Adrenal gland (tissue), 12 donors: Measurements from ENCODE around the gene KIF2C. TPM values are rescaled to one million over a fixed set of nuclear protein-coding genes. Genes with fewer than 3 reads are reported as not detected.

Experiments used
- DNase-seq, 7 donors: peaks; one replicate each; pipeline ENCODE4 v3.0.0-alpha.2; 2019 to 2020
- H3K27ac ChIP-seq, 5 donors: fragments of 200-600 bp; sonication (generic) in 4 of 5; 1 replicate in 3 of 5; 2 replicates in 2 of 5; pipeline versions ENCODE4 v1.5.1 to v1.8.0; 2016 to 2020; ENCODE audit warnings: mild to moderate bottlenecking in 1 of 5
- H3K27me3 ChIP-seq: fragments of 200-600 bp; 2 replicates; pipeline ENCODE4 v1.8.0; 2021
- H3K36me3 ChIP-seq, 2 donors: fragments of 200-600 bp; replicated peaks in 1 of 2; 1 replicate in 1 of 2; 2 replicates in 1 of 2; pipeline versions ENCODE4 v1.5.1 to v1.8.0; 2018 to 2022
- H3K4me1 ChIP-seq, 2 donors: fragments of 200-600 bp; replicated peaks in 1 of 2; 1 replicate in 1 of 2; 2 replicates in 1 of 2; pipeline versions ENCODE4 v1.5.1 to v1.8.0; 2018 to 2021
- H3K4me3 ChIP-seq, 4 donors: fragments of 200-600 bp; sonication (generic) in 3 of 4; one replicate each; pipeline ENCODE4 v1.5.1; 2016 to 2018
- H3K9me3 ChIP-seq, 3 donors: fragments of 200-600 bp; sonication (generic) in 1 of 3; replicated peaks in 1 of 3; 1 replicate in 2 of 3; 2 replicates in 1 of 3; pipeline versions ENCODE4 v1.5.1 to v1.8.0; 2016 to 2021
- CTCF ChIP-seq, 6 experiments: fragments of 450-650 bp in 4 of 6; fragments of 200-600 bp in 2 of 6; sonication (generic) in 1 of 6; IDR thresholded peaks; 1 replicate in 5 of 6; 2 replicates in 1 of 6; pipeline versions ENCODE4 v1.5.1 to v1.8.0; 2016 to 2021; ENCODE audit warnings: antibody characterized with exemption in 6 of 6, mild to moderate bottlenecking in 2 of 6, moderate library complexity in 1 of 6
- POLR2A ChIP-seq, 2 donors: fragments of 450-650 bp; IDR thresholded peaks; one replicate each; pipeline ENCODE4 v1.6.1; 2017; ENCODE audit warnings: antibody characterized with exemption in 2 of 2, mild to moderate bottlenecking in 2 of 2, moderate library complexity in 1 of 2
- WGBS, 4 donors: extraction: QIAGEN DNeasy Blood & Tissue Kit in 2 of 4; methylation state at CpG; one replicate each; pipeline versions ENCODE4 v1.1.5 to v1.1.7; 2013 to 2017; 5-methylcytosine and 5-hydroxymethylcytosine counted together
- intact Hi-C, 2 donors: fragments of 100-400 bp; cut with DNase I; formaldehyde crosslinking; loops; one replicate each; pipeline versions ENCODE4 v1.14.1 to v1.15.0; 2022 to 2023
- polyA plus RNA-seq, 3 donors: library from polyadenylated mRNA; stranded (reverse); fragments of 200-250 nt in 2 of 3; fragments of 350-450 nt in 1 of 3; fragmentation: Illumina TruSeq in 1 of 3; extraction: RNeasy Lipid Tissue Mini Kit (QIAGEN cat#74804) in 1 of 3; gene quantifications; one replicate each; pipeline ENCODE4 v1.2.3, GENCODE V29; 2013 to 2014
- total RNA-seq, 9 donors: library from RNA; depleted of rRNA in 4 of 9; stranded (reverse); fragments of >200 nt in 4 of 9; fragments of 120-200 nt in 1 of 9; fragmentation: NEBNext Ultra II Directional in 1 of 9; extraction: Animal tissue kit (Norgen Biotek cat#: 25700) in 1 of 9; gene quantifications; one replicate each; pipeline versions ENCODE4 v1.1.0 to v1.2.4, GENCODE V29; 2013 to 2023
- donor health status: healthy with polysubstance abuse.
- donor health status: Bipolar disorder and iron deficiency.
- donor health status: DM: yes; HTN: yes; CAD: no.
- donor health status: DM: no; HTN: no; CAD: no.
- donor health status: DM: no; HTN: no; CAD: no.
- donor health status: DM: yes; HTN: yes; CAD: no.

KIF2C gene
- total and polyA plus RNA-seq, 12 donors: 0.26 to 10.4 (median 1.4) TPM

GRCh38 chr1:44806704-44807363 is 67.2 kb downstream of the KIF2C start, which contains the start of gene DYNLT4:
DYNLT4 (minus strand) TSS chr1:44807351; CDS start chr1:44806668, 683 bp downstream.
- no peaks in the 10 kb centered on the region for H3K9me3 ChIP-seq
- H3K4me1 ChIP-seq: peaks cover 60 to 79% of the 10 kb centered on the region in 2 donors
- TF ChIP-seq CTCF (IDR thresholded peaks at IDR 0.05) (no peak), POLR2A (IDR thresholded peaks at IDR 0.05) (peak; percentile 50 to 95)
- peak in 2 of 7 donors; percentile 39 to 64 for DNase-seq
- 0 to 49% (median 38%) methylated on average over 2 to 7 of the region's 7 CpGs for WGBS, 4 donors
- intact Hi-C loops: no loop called here
- no peaks in the 10 kb centered on the region for H3K27me3 ChIP-seq
- peaks cover 0 to 40% of the 10 kb centered on the region in 2 donors for H3K36me3 ChIP-seq
- peak within 1 kb of the TSS in 1 of 4 donors; percentile 48 for H3K4me3 ChIP-seq
- peak within 1 kb of the TSS; percentile 96 to 100 (median 99) for H3K27ac ChIP-seq

DNA sequence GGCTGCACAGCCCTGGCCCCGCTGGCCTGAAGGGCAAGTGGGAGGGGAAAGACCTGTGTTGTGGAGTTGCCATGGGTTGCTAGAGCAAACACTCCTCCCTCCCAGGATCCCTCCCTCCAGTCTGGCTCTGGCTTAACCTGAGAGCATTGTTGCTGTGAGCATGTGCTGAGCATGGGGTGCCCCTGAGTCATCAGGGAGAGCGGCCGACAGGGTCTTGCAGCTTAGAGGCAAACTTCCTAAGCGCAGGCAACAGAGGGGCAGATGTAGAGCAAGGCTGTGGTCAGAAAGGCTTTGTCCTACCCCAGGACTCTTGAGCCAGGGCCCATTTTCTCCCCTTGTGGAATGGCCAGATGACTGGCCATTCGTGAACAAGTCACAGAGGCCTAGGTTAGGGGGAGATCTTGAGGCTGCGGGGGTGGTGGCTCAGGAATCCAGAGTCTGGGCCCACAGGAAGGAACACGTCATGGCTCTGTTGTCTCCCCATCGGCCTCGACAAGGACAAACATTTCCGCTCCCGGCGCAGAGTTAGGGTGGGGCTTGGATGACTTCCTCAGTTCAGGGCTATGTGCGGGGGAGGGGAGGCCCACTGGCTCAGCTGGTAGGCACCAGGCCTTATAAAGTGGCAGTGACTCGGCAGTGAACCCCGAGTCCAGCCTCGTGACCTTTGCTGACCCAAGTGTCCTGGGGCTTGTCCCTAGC is 67.9 kb downstream of the KIF2C start:
- Histone ChIP-seq H3K27ac (peak overlapping the region; percentile 96 to 100 (median 99)), H3K4me1 (peaks cover 64 to 77% of the 10 kb centered on the region in 2 donors), H3K27me3 (no peaks in the 10 kb centered on the region), H3K36me3 (peaks cover 0 to 40% of the 10 kb centered on the region in 2 donors), H3K9me3 (no peaks in the 10 kb centered on the region), H3K4me3 (peak overlapping the region in 1 of 4 donors; percentile 48)
- WGBS, 4 donors: 0 to 3% (median 1%) methylated on average over 2 to 16 of the region's 16 CpGs
- TF ChIP-seq POLR2A (IDR thresholded peaks at IDR 0.05) (peak in 1 of 2 donors; percentile 9), CTCF (IDR thresholded peaks at IDR 0.05) (no peak)
- peak; percentile 97 to 100 (median 99) for DNase-seq
- intact Hi-C loops: no loop called here

DNA sequence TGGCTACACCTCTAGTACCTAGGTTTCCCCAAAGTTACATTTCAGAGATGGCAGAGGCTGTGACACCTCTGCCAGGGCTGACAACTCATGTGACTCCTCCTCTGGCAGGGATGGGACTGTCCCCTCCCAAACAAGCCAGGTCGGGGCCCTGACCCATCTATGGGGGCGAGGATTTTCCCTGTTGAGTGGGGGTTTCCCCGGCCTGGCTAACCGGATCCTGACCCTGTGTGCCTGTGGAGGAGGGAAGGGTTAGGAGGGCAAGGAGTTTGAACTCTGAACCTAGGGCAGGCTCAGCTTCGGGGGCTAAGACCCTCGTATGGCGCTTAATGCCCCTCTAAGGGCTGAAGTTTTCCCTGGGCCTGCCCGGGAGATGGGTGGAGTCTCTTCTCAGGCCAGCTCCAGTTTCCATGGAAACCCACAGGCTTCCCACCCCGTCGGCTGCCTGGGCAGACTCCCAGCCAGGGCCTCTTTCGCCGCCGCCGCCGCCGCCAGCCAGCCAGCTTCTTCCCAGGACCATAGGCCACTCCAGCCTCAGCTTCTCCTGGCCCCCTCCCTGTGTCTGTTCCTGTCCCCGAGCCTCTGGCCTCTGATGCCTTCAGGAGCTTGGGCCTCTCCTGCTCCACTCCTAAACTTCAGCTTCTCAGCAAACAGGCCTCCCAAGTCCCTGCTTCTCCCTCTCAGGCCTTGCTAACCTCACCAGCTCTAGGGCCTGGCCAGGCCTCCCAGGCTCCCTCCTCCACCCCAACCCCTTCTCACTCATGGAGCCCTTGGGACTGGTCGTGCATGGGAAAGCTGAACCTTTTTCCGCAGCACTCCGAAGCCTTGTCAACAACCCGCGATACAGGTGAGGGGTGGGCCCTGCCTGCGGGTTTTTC is 68.7 kb downstream of the KIF2C start, which contains the start of gene BTBD19:
BTBD19 (plus strand) TSS at position 461 of the 875 bp plus-strand sequence; CDS start at position 759, 298 bp downstream.
- H3K4me3 ChIP-seq: peak within 1 kb of the TSS in 1 of 4 donors; percentile 48
- peak within 1 kb of the TSS; percentile 96 to 100 (median 99) for H3K27ac ChIP-seq
- intact Hi-C loops: no loop called here
- peaks cover 0 to 33% of the 10 kb centered on the region in 2 donors for H3K36me3 ChIP-seq
- no peaks in the 10 kb centered on the region for H3K9me3 ChIP-seq
- DNase-seq: peak; percentile 87 to 94 (median 91)
- TF ChIP-seq POLR2A (IDR thresholded peaks at IDR 0.05): peak in 1 of 2 donors; percentile 75
- no peak for TF ChIP-seq CTCF (IDR thresholded peaks at IDR 0.05)
- WGBS, 4 donors: 10 to 30% (median 15%) methylated on average over 4 to 23 of the region's 23 CpGs
- no peaks in the 10 kb centered on the region for H3K27me3 ChIP-seq
- peaks cover 64 to 77% of the 10 kb centered on the region in 2 donors for H3K4me1 ChIP-seq
